Measurements from ENCODE around the gene IPPK. TPM values are rescaled to one million over a fixed set of nuclear protein-coding genes. Genes with fewer than 3 reads are reported as not detected.

IPPK gene
- total RNA-seq, 1 experiment from 2014 or later, result 15.4 TPM

DNA sequence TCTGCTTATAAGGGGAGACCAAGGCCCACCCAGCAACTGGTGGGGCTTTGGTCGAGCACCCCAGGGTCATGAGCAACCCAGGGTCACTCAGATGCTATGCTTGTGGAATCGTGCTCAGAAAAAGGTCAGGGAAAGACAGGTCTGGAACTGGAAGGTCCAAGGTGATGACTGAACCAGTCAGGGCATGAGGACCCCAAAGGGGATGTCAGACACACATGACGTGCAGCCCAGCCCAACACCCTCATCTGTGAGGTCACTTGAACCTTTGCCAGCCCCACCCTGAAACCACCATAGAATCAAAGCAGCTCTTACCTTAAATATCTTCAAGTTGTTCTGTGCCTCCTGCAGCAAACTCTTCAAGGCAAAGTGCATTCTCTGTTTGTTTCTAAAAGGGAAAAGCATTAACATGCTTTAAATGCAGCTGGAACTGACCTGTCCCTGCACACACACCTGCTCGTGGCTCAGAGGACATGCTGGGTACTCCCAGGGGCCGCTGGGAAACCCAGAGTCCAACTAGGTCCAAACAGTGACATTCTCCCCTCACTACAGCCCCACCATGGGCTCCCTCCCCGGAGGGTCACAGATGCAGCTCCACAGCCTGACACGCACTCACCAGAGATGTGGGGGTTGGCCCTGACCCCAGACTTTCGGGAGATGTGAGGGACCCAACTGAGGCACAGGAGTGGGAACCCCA lies 29.4 kb downstream of the IPPK start:
- peaks cover 21 to 40% of the 10 kb centered on the region in 2 experiments; a peak in 3 of 4 replicates for H3K36me3 ChIP-seq (ENCODE audit: control insufficient read depth in 1 of 2, insufficient read depth in 2 of 2, low read length in 2 of 2)
- POLR2A ChIA-PET, result no interaction called here

DNA sequence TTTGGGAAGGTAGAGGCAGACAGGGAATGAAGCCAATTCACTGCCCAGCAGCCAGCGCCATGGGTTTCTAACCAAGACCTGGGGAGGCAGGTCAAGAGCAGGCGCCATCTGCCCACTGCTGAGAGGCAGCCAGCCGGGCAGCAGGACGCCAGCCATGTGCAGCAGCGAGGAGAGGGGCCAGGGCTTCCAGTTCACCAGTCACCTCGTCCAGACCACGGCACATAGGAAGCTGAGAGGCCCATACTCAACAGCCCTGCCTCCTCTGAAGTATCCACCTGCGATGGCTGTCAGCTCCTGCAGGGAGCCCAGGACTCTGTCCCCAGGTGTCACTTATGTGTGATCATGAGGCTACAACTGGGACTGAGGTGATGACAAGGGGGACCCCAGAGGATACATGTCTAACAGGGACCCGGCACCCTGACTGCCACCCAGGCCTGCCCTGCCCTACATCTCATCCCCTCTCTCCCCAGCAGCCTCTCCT lies 30.1 kb downstream of the IPPK start:
- intact Hi-C loops (cut with micrococcal nuclease), result no loop called here
- H3K36me3 ChIP-seq (ENCODE audit: control insufficient read depth in 1 of 2, insufficient read depth in 2 of 2, low read length in 2 of 2), result peaks cover 18 to 40% of the 10 kb centered on the region in 2 experiments; a peak in 3 of 4 replicates
- TF ChIP-seq POLR2A (IDR thresholded peaks at IDR 0.05; ENCODE audit: borderline replicate concordance, extremely low read depth, insufficient read depth, insufficient read length), result no peak
- TF ChIP-seq SIN3A (IDR thresholded peaks at IDR 0.05; ENCODE audit: low read depth), result no peak
- TF ChIP-seq, protein P1, sequence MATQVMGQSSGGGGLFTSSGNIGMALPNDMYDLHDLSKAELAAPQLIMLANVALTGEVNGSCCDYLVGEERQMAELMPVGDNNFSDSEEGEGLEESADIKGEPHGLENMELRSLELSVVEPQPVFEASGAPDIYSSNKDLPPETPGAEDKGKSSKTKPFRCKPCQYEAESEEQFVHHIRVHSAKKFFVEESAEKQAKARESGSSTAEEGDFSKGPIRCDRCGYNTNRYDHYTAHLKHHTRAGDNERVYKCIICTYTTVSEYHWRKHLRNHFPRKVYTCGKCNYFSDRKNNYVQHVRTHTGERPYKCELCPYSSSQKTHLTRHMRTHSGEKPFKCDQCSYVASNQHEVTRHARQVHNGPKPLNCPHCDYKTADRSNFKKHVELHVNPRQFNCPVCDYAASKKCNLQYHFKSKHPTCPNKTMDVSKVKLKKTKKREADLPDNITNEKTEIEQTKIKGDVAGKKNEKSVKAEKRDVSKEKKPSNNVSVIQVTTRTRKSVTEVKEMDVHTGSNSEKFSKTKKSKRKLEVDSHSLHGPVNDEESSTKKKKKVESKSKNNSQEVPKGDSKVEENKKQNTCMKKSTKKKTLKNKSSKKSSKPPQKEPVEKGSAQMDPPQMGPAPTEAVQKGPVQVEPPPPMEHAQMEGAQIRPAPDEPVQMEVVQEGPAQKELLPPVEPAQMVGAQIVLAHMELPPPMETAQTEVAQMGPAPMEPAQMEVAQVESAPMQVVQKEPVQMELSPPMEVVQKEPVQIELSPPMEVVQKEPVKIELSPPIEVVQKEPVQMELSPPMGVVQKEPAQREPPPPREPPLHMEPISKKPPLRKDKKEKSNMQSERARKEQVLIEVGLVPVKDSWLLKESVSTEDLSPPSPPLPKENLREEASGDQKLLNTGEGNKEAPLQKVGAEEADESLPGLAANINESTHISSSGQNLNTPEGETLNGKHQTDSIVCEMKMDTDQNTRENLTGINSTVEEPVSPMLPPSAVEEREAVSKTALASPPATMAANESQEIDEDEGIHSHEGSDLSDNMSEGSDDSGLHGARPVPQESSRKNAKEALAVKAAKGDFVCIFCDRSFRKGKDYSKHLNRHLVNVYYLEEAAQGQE (IDR thresholded peaks at IDR 0.05; ENCODE audit: low read depth), result no peak
- TF ChIP-seq CEBPB (IDR thresholded peaks at IDR 0.05; ENCODE audit: low read depth), result no peak
- TF ChIP-seq, protein P2, sequence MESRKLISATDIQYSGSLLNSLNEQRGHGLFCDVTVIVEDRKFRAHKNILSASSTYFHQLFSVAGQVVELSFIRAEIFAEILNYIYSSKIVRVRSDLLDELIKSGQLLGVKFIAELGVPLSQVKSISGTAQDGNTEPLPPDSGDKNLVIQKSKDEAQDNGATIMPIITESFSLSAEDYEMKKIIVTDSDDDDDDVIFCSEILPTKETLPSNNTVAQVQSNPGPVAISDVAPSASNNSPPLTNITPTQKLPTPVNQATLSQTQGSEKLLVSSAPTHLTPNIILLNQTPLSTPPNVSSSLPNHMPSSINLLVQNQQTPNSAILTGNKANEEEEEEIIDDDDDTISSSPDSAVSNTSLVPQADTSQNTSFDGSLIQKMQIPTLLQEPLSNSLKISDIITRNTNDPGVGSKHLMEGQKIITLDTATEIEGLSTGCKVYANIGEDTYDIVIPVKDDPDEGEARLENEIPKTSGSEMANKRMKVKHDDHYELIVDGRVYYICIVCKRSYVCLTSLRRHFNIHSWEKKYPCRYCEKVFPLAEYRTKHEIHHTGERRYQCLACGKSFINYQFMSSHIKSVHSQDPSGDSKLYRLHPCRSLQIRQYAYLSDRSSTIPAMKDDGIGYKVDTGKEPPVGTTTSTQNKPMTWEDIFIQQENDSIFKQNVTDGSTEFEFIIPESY (IDR thresholded peaks at IDR 0.05; ENCODE audit: extremely low read depth, insufficient replicate concordance, low read length), result no peak
- TF ChIP-seq EZH2phosphoT487 (IDR thresholded peaks at IDR 0.05; ENCODE audit: borderline replicate concordance), result no peak
- TF ChIP-seq YY1 (IDR thresholded peaks at IDR 0.05; ENCODE audit: extremely low read depth, insufficient replicate concordance, low read depth, low read length), result no peak
- TF ChIP-seq ZNF274 (IDR thresholded peaks at IDR 0.05; ENCODE audit: low read depth, low read length), result no peak
- no peak for TF ChIP-seq SP1 (IDR thresholded peaks at IDR 0.05; ENCODE audit: low read depth)
- no peak for TF ChIP-seq FOSL1 (IDR thresholded peaks at IDR 0.05; ENCODE audit: low read depth)
- TF ChIP-seq POLR2AphosphoS5 (IDR thresholded peaks at IDR 0.05; ENCODE audit: low read depth, low read length), result no peak
- no peak for TF ChIP-seq ZFX (IDR thresholded peaks at IDR 0.05)

More for the DNA sequence above, 29.4 kb downstream of the IPPK start:
- no peaks in the 10 kb centered on the region for H3K9me3 ChIP-seq (ENCODE audit: control insufficient read depth in 1 of 2, insufficient read depth in 1 of 2, low read depth in 1 of 2, low read length in 2 of 2)
- intact Hi-C loops (cut with micrococcal nuclease), result no loop called here
- DNase-seq (ENCODE audit: low read depth, low spot score) (no peak), ATAC-seq (no peak)
- H2AFZ ChIP-seq (ENCODE audit: low read depth, low read length, poor library complexity, severe bottlenecking), result no peak overlapping the region
- H3K4me3 ChIP-seq (replicated peaks in 1 of 2; ENCODE audit: low read depth in 1 of 2, low read length in 2 of 2), result no peak overlapping the region
- no peaks in the 10 kb centered on the region for H3K27me3 ChIP-seq (ENCODE audit: insufficient read depth, low read length)
- CTCF ChIA-PET, result no interaction called here
- no peak overlapping the region for H3K27ac ChIP-seq (ENCODE audit: low read depth, low read length)
- no peaks in the 10 kb centered on the region for H3K79me2 ChIP-seq (ENCODE audit: insufficient read depth, low read length)
- H3K9ac ChIP-seq (ENCODE audit: low read length), result no peak overlapping the region
- no peaks in the 10 kb centered on the region for H3K9me2 ChIP-seq (ENCODE audit: insufficient read depth)
- RAD21 ChIA-PET (ENCODE audit: low non-redundant PET in 1 of 2, low total read pairs in 2 of 2, uncharacterized antibody in 2 of 2, unreplicated experiment in 2 of 2), result no interaction called here
- no peaks in the 10 kb centered on the region for H3K4me1 ChIP-seq (ENCODE audit: control insufficient read depth in 1 of 2, insufficient read depth in 2 of 2, low read length in 2 of 2)
- H4K20me1 ChIP-seq (ENCODE audit: insufficient read depth), result no peaks in the 10 kb centered on the region
- no peak for TF ChIP-seq CBX3 (IDR thresholded peaks at IDR 0.05; ENCODE audit: low read depth)
- no peak for TF ChIP-seq ELF1 (IDR thresholded peaks at IDR 0.05; ENCODE audit: borderline replicate concordance, low read depth)
- no peak for TF ChIP-seq TCF7L2 (IDR thresholded peaks at IDR 0.05; ENCODE audit: borderline replicate concordance, extremely low read depth, insufficient read depth, insufficient read length)
- TF ChIP-seq YY1 (IDR thresholded peaks at IDR 0.05; ENCODE audit: extremely low read depth, insufficient replicate concordance, low read depth, low read length), result no peak
- TF ChIP-seq SRF (IDR thresholded peaks at IDR 0.05; ENCODE audit: low read depth), result no peak
- no TSS peak for BruUV-seq (replicated peaks)
- H3K4me2 ChIP-seq (ENCODE audit: low read length), result no peak overlapping the region

More for the DNA sequence above, 30.1 kb downstream of the IPPK start:
- no peak for DNase-seq (ENCODE audit: low read depth, low spot score)
- Histone ChIP-seq H3K9me3 (ENCODE audit: control insufficient read depth in 1 of 2, insufficient read depth in 1 of 2, low read depth in 1 of 2, low read length in 2 of 2) (no peaks in the 10 kb centered on the region), H3K4me2 (ENCODE audit: low read length) (no peak overlapping the region), H3K27ac (ENCODE audit: low read depth, low read length) (no peak overlapping the region), H3K4me1 (ENCODE audit: control insufficient read depth in 1 of 2, insufficient read depth in 2 of 2, low read length in 2 of 2) (no peaks in the 10 kb centered on the region), H3K4me3 (replicated peaks in 1 of 2; ENCODE audit: low read depth in 1 of 2, low read length in 2 of 2) (no peak overlapping the region), H3K27me3 (ENCODE audit: insufficient read depth, low read length) (no peaks in the 10 kb centered on the region), H3K79me2 (ENCODE audit: insufficient read depth, low read length) (no peaks in the 10 kb centered on the region), H2AFZ (ENCODE audit: low read depth, low read length, poor library complexity, severe bottlenecking) (no peak overlapping the region), H3K9ac (ENCODE audit: low read length) (no peak overlapping the region), H4K20me1 (ENCODE audit: insufficient read depth) (no peaks in the 10 kb centered on the region), H3K9me2 (ENCODE audit: insufficient read depth) (no peaks in the 10 kb centered on the region)
- ChIA-PET POLR2A (no interaction called here), RAD21 (ENCODE audit: low non-redundant PET in 1 of 2, low total read pairs in 2 of 2, uncharacterized antibody in 2 of 2, unreplicated experiment in 2 of 2) (no interaction called here), CTCF (no interaction called here)
- ATAC-seq, result no peak
- BruUV-seq (replicated peaks), result no TSS peak

Measured in HCT116 (cell line).